Medulla oblongata (tissue), 1 donor: Measurements from ENCODE around the gene HNRNPAB.
"Not testable (repeated sequence)": the region's sequence is repeated elsewhere in the genome, so short reads cannot be mapped to it uniquely, and the experiment has no call there.

Experiments used
- DNase-seq: peaks from one replicate; pipeline ENCODE4 v3.0.0-alpha.2; 2015; ENCODE audit errors: extremely low spot score

HNRNPAB gene

DNA sequence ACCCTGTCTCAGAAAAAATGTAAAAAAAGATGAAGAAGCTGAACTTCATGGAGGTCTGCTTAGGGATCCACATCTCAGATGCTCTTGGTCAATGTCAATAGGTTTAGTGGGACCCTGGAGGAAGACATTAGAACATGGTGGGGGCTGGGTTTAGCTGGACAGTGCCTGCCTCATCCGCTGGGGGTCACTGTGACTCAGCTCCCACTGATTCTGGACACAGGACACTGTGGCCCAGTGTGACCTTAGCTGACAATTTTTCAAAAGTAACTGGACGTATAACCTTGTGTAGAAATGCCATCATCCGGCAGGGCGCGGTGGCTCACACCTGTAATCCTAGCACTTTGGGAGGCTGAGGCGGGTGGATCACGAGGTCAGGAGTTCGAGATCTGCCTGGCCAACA is 7.3 kb upstream of the HNRNPAB start:
- DNase-seq = no peak

DNA sequence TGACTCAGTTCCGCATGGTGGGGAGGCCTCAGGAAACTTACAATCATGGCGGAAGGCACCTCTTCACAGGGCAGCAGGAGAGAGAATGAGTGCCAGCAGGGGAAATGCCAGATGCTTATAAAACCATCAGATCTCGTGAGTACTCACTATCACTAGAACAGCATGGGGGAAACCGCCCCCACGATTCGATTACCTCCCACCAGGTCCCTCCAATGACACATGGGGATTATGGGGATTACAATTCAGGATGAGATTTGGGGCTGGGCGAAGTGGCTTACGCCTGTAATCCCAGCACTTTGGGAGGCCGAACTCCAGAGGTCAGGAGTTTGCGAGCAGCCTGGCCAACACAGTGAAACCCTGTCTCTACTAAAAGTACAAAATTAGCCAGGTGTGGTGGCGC is 6.2 kb upstream of the HNRNPAB start:
- not testable (repeated sequence) for DNase-seq

- no peak for DNase-seq
These were observed 5.6 kb upstream of the HNRNPAB start for GRCh38 chr5:178198706-178199105.

- DNase-seq = no peak
These were observed 4.5 kb upstream of the HNRNPAB start for GRCh38 chr5:178199581-178200434.

GRCh38 chr5:178201221-178201926 is 3.0 kb upstream of the HNRNPAB start:
- DNase-seq = no peak

- no peak for DNase-seq
These were observed 2.5 kb upstream of the HNRNPAB start for GRCh38 chr5:178201927-178202235.

DNA sequence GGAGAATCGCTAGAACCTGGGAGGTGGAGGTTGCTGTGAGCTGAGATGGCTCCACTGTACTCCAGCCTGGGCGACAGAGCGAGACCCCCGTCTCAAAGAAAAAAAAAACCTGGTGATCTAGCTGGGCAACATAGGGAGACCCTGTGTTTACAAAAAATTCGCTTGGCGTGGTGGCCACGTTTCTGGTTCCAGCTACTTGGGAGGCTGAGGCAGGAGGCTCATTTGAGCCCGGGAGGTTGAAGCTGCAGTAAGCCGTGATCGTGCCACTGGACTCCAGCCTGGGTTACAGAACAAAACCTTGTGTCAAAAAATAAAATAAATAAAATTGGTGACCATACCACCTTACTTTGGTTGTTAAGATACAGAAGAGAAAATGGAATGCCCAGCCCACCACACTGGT is 1.8 kb upstream of the HNRNPAB start:
- DNase-seq = no peak

DNA sequence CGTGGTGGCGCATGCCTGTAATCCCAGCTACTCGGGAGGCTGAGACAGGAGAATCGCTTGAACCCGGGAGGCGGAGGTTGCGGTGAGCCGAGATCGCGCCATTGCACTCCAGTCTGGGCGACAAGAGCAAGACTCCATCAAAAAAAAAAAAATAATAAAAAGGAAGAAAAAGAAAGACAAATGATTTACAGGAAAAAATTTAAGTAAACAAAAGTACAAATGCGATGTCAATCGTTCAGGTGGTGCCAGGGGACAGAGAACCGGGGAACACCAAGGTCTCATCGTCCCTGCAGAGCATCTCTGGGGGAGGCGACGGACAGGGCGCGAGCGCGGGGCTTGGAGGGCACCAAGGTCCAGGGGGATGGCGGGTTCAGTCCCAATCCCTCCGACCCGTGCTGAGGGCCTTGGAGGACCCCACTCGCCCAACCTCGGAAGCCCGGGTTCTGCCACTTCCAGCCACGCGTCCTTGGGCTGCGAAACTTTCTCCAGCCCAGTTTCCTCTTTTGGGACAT is 607 bp upstream of the HNRNPAB start:
- no peak for DNase-seq

GRCh38 chr5:178204935-178205748 is 809 bp downstream of the HNRNPAB start:
- peak; percentile 73 for DNase-seq

DNA sequence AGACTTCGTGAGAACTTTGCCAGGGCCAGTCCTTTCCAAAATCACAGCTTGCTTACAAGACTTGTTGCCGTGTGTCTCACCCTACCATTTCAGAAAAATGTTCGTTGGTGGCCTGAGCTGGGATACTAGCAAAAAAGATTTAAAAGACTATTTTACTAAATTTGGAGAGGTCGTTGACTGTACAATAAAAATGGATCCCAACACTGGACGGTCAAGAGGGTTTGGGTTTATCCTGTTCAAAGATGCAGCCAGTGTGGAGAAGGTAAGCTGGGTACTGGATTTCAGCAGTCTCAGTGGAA is 1.4 kb downstream of the HNRNPAB start:
- no peak for DNase-seq

- DNase-seq = no peak
These were observed 2.1 kb downstream of the HNRNPAB start for GRCh38 chr5:178206166-178207101.

GRCh38 chr5:178207183-178207916 is 3.0 kb downstream of the HNRNPAB start:
- no peak for DNase-seq

GRCh38 chr5:178207917-178208280 is 3.6 kb downstream of the HNRNPAB start:
- DNase-seq = no peak

DNA sequence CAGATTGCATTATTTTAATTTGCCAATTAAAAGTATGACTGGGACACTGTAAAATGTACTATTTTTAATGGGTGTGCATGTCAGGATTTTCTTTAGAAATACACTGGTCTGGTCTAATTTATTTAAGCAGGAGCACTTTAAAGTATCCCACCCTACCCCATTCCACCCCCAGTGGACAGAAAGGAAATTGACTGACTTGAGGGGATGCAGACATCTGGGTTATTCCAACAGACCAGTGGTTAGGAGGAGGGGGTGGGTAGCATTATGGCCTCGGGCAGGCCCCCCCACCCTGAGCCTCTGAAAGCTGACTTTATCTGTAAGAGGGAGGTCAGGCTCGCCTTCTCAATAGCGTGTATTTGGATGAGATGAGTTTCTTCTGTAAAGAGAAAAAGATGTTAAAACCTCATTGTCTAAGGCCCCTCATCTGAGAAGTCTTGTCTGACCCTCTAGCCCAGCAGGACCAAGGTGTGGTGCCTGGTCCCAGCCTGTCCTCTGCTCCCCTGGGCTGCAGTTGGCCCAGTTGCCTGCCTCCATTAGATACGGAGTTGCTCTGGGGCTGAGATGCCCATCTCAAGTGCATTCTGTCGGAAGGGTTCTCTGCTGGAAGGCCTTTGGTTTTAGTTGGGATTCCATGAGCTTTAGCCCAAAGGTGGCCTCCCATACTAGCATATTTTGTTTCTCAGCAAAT is 4.4 kb downstream of the HNRNPAB start:
- DNase-seq = no peak

- no peak for DNase-seq
These were observed 5.2 kb downstream of the HNRNPAB start for GRCh38 chr5:178209334-178210072.

- no peak for DNase-seq
These were observed 5.8 kb downstream of the HNRNPAB start for GRCh38 chr5:178210073-178210535.

GRCh38 chr5:178210686-178211085 is 6.4 kb downstream of the HNRNPAB start:
- DNase-seq = no peak

GRCh38 chr5:178211095-178212048 is 7.0 kb downstream of the HNRNPAB start:
- DNase-seq = no peak
